Small intestine (tissue), 7 donors: ENCODE results near the gene CHAF1A. TPM values are rescaled to one million over a fixed set of nuclear protein-coding genes. Genes with fewer than 3 reads are reported as not detected.

Experiments
- DNase-seq, 2 donors: peaks; one replicate each; pipeline versions ENCODE4 v3.0.0 to v3.0.0-alpha.2; 2013
- FAIRE-seq: peaks from 2 replicates; lab custom pipeline; 2012; peaks lifted over from hg19 to GRCh38; lab: Jason Lieb, UNC
- H3K27ac ChIP-seq, 3 donors: one replicate each; pipeline ENCODE4 v1.5.1; 2013; ENCODE audit warnings: low read length in 2 of 3, mild to moderate bottlenecking in 2 of 3, control low read depth in 1 of 3, inconsistent platforms in 1 of 3, low read depth in 1 of 3, moderate library complexity in 1 of 3
- H3K27me3 ChIP-seq, 3 donors: one replicate each; pipeline ENCODE4 v1.6.1; 2013; ENCODE audit warnings: low read length in 3 of 3, inconsistent platforms in 1 of 3; ENCODE audit not compliant: control insufficient read depth in 3 of 3, insufficient read depth in 3 of 3
- H3K36me3 ChIP-seq, 3 donors: one replicate each; pipeline ENCODE4 v1.6.1; 2013; ENCODE audit warnings: low read length in 3 of 3, inconsistent platforms in 1 of 3, low read depth in 1 of 3, mild to moderate bottlenecking in 1 of 3, moderate library complexity in 1 of 3; ENCODE audit not compliant: control insufficient read depth in 3 of 3, insufficient read depth in 2 of 3
- H3K4me1 ChIP-seq, 3 donors: one replicate each; pipeline ENCODE4 v1.6.1; 2013; ENCODE audit warnings: low read length in 2 of 3, inconsistent platforms in 1 of 3, low read depth in 1 of 3, mild to moderate bottlenecking in 1 of 3, moderate library complexity in 1 of 3; ENCODE audit not compliant: control insufficient read depth in 3 of 3, insufficient read depth in 2 of 3
- H3K4me3 ChIP-seq, 3 donors: one replicate each; pipeline ENCODE4 v1.5.1; 2013; ENCODE audit warnings: low read length in 3 of 3, control low read depth in 1 of 3, inconsistent platforms in 1 of 3, low read depth in 1 of 3, mild to moderate bottlenecking in 1 of 3, moderate library complexity in 1 of 3
- H3K9me3 ChIP-seq, 2 donors: one replicate each; pipeline ENCODE4 v1.6.1; 2013; ENCODE audit warnings: low read depth in 1 of 2, low read length in 1 of 2; ENCODE audit not compliant: control insufficient read depth in 2 of 2, insufficient read depth in 1 of 2
- WGBS, 3 donors: extraction: QIAGEN DNeasy Blood & Tissue Kit; methylation state at CpG; one replicate each; pipeline ENCODE4 v1.1.7; 2013; 5-methylcytosine and 5-hydroxymethylcytosine counted together
- polyA plus RNA-seq, 4 donors: library from polyadenylated mRNA; stranded (reverse) in 3 of 4; unstranded in 1 of 4; fragments of 200-250 nt in 3 of 4; fragments of 120-200 nt in 1 of 4; gene quantifications; one replicate each; pipeline versions ENCODE4 v1.2.1 to v1.2.3, GENCODE V29; 2013
- donor health status: healthy with polysubstance abuse.
- donor health status: control.
- donor health status: control.
- donor health status: Bipolar disorder and iron deficiency.
- donor health status: healthy.

CHAF1A gene
- polyA plus RNA-seq, 4 donors, result 4.0 to 13.5 (median 9.4) TPM

DNA sequence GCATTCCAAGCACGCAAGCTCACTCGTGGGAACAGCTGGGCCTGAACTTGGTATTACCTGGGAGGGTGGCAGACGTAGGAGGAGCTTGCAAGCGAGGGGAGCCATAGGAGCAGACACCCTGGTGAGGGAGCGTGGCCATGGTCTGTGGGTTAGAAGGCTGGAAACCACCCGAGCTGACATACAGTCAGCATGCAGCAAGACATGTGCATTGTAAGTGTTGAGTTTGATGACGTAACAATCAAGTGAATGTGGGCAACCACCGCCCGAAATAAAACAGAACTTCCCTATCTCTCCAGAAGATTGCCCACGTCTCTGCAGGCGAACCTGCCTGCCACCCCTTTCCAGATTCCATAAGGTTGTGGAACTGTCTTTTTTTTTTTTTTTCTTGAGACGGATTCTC, 28.3 kb downstream of the CHAF1A start:
- FAIRE-seq, result no peak
- no peak overlapping the region for H3K27ac ChIP-seq

DNA sequence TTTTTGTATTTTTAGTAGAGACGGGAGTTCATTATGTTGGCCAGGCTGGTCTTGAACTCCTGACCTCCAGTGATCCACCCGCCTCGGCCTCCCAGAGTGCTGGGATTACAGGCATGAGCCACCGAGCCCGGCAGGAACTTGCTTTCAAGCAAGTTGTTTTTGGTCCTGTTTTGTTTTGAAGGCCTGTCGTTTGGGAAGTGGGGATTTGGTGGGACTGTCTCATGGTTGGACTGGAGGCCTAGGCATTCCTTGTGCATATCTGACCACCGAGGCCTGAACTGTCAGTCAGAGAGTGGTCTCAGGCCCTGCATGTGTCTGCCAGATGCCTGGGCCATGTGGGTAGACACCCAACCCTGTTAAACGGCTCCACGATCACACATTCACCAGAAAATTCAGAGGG, 28.9 kb downstream of the CHAF1A start:
- Histone ChIP-seq H3K4me1 (no peaks in the 10 kb centered on the region), H3K27ac (no peak overlapping the region), H3K36me3 (peaks cover 3 to 77% (median 3%) of the 10 kb centered on the region in 3 donors), H3K27me3 (no peaks in the 10 kb centered on the region), H3K9me3 (no peaks in the 10 kb centered on the region), H3K4me3 (no peak overlapping the region)
- FAIRE-seq, result no peak
- 88 to 96% (median 90%) methylated on average over 9 of the region's 9 CpGs for WGBS, 3 donors
- DNase-seq, result no peak

More for the DNA sequence above, 28.3 kb downstream of the CHAF1A start:
- DNase-seq, result no peak
- Histone ChIP-seq H3K27me3 (no peaks in the 10 kb centered on the region), H3K4me3 (no peak overlapping the region), H3K4me1 (no peaks in the 10 kb centered on the region), H3K9me3 (no peaks in the 10 kb centered on the region), H3K36me3 (peaks cover 3 to 73% (median 3%) of the 10 kb centered on the region in 3 donors)
- WGBS, 3 donors, result 86 to 91% (median 88%) methylated on average over 12 of the region's 12 CpGs

DNA sequence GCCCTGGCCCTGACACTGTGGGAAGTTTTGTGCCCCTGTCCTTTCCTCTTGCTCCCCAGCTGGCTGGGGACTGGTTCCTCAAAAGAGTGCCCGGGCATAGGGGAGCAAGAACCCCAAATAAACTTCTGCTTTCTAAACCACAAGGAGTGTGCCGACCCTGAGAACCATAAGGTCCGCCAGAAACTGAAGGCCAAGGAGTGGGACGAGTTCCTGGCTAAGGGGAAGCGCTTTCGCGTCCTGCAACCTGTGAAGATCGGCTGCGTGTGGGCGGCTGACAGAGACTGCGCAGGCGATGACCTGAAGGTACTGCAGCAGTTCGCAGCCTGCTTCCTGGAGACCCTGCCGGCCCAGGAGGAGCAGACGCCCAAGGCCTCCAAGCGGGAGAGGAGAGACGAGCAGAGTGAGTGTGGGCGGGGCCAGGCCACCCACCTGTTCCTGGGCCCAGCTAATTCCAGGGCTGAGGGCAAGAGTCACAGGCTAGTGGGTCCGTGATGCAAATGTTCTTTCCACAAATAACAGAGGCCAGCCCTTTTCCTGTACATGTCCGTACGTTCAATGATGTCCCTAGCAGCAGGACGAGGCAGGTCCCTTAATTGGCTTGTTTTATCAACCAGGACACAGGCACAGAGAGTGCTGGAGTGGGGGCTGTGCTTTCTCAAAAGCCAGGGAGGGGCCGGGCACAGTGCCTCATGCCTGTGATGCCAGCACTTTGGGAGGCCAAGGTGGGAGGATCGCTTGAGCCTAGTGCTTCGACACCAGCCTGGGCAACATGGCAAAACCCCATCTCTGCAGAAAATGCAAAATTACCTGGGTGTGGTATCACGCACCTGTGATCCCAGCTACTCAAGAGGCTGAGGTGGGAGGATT, 29.6 kb downstream of the CHAF1A start:
- Histone ChIP-seq H3K27me3 (no peaks in the 10 kb centered on the region), H3K9me3 (no peaks in the 10 kb centered on the region), H3K27ac (no peak overlapping the region), H3K4me1 (no peaks in the 10 kb centered on the region), H3K36me3 (peaks cover 3 to 80% (median 6%) of the 10 kb centered on the region in 3 donors), H3K4me3 (no peak overlapping the region)
- 83 to 90% (median 88%) methylated on average over 25 to 26 of the region's 26 CpGs for WGBS, 3 donors
- DNase-seq (no peak), FAIRE-seq (no peak)

DNA sequence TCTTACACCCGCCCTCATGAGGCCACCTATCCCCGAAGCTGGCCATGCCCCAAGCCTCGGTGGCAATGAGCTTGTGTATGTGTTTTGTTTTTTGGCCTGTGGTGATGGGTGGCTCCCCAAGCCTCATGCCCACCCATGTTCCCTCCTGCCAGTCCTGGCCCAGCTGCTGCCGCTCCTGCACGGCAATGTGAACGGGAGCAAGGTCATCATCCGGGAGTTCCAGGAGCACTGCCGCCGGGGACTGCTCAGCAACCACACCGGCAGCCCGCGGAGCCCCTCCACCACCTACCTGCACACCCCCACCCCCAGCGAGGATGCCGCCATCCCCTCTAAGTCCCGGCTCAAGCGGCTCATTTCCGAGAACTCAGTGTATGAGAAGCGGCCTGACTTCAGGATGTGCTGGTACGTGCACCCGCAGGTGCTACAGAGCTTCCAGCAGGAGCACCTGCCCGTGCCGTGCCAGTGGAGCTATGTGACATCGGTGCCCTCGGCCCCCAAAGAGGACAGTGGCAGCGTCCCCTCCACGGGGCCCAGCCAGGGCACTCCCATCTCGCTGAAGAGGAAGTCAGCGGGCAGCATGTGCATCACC, 30.6 kb downstream of the CHAF1A start:
- Histone ChIP-seq H3K36me3 (peaks cover 3 to 84% (median 6%) of the 10 kb centered on the region in 3 donors), H3K27ac (no peak overlapping the region), H3K9me3 (no peaks in the 10 kb centered on the region), H3K4me1 (no peaks in the 10 kb centered on the region), H3K4me3 (no peak overlapping the region), H3K27me3 (no peaks in the 10 kb centered on the region)
- DNase-seq (no peak), FAIRE-seq (no peak)
- WGBS, 3 donors, result 95 to 96% (median 95%) methylated on average over 28 of the region's 28 CpGs

DNA sequence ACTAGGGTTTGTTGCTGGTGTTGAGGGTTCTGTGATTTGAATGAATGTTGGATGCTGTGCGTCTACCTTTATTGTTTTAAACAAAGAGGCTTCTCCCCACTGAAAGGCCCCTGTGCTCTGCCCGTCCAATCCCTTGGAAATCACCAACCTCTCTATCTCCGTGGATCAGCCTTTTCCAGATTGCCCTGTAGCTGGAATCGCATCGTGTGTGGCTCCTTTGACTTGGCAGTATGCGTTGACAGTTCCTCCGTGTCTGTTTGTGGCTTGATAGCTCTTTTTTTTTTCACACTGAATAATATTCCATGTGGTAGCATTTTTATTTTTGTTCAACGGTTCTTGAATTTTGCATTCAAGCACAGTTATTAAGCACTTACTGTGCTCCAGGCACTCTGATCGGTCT, 32.0 kb downstream of the CHAF1A start:
- Histone ChIP-seq H3K27me3 (no peaks in the 10 kb centered on the region), H3K4me3 (no peak overlapping the region), H3K4me1 (no peaks in the 10 kb centered on the region), H3K36me3 (peaks cover 3 to 72% (median 6%) of the 10 kb centered on the region in 3 donors), H3K27ac (no peak overlapping the region), H3K9me3 (no peaks in the 10 kb centered on the region)
- WGBS, 3 donors, result 93 to 97% (median 95%) methylated on average over 9 of the region's 9 CpGs
- no peak for FAIRE-seq
- DNase-seq, result no peak

DNA sequence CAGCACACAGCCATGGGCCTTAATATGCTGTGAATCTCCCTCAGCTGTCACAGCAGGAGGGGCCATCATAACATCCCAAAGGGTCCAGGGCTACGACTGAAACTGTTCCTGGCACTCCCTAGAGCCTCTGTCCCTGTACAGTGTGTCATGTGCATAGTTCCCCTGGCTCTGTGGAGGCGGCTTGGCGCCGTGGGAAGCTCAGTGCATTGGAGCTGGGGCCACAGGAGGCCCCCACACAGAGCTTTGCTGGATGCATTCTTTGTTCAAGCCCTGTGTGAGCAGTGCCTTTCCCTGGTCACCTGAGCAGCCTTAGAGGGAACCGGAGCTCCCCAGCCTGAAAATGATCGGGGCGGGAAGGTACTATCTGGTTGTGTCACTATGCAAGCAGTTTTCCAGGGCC, 33.8 kb downstream of the CHAF1A start:
- H3K27ac ChIP-seq, result no peak overlapping the region
- no peaks in the 10 kb centered on the region for H3K27me3 ChIP-seq
- DNase-seq, result no peak
- FAIRE-seq, result no peak
- no peaks in the 10 kb centered on the region for H3K4me1 ChIP-seq
- H3K9me3 ChIP-seq, result no peaks in the 10 kb centered on the region
- peaks cover 3 to 69% (median 6%) of the 10 kb centered on the region in 3 donors for H3K36me3 ChIP-seq
- WGBS, 3 donors, result 91 to 95% (median 92%) methylated on average over 7 of the region's 7 CpGs
- no peak overlapping the region for H3K4me3 ChIP-seq

DNA sequence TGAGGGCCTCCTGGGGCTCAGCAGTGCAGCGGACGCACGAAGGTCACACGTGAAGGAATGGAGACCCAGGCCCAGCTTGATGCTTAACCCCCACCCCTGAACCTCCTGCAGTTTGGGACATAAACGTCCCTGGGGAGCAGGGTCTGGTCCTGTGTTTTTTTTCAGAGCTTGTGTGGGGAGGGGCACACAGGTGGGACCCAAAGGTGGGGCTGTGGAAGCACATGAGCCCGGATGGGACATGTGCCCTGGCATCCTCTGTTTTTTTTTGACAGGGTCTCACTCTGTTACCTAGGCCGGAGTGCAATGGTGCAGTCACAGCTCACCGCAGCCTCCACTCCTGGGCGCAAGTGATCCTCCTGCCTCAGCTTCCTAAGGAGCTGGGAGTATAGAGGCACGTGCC, 34.7 kb downstream of the CHAF1A start:
- FAIRE-seq, result no peak
- WGBS, 3 donors, result 90 to 95% (median 93%) methylated on average over 10 of the region's 10 CpGs

GRCh38 chr19:4439243-4439642, 36.8 kb downstream of the CHAF1A start:
- H3K4me3 ChIP-seq, result no peak overlapping the region
- H3K27me3 ChIP-seq, result no peaks in the 10 kb centered on the region
- H3K4me1 ChIP-seq, result no peaks in the 10 kb centered on the region
- no peak for FAIRE-seq
- H3K9me3 ChIP-seq, result no peaks in the 10 kb centered on the region
- WGBS, 3 donors, result 90 to 95% (median 94%) methylated on average over 12 of the region's 12 CpGs
- no peak for DNase-seq
- no peak overlapping the region for H3K27ac ChIP-seq
- peaks cover 0 to 63% (median 2%) of the 10 kb centered on the region in 3 donors for H3K36me3 ChIP-seq

More for the DNA sequence above, 34.7 kb downstream of the CHAF1A start:
- no peaks in the 10 kb centered on the region for H3K27me3 ChIP-seq
- H3K9me3 ChIP-seq, result no peaks in the 10 kb centered on the region
- no peak overlapping the region for H3K27ac ChIP-seq
- H3K4me1 ChIP-seq, result no peaks in the 10 kb centered on the region
- no peak overlapping the region for H3K4me3 ChIP-seq
- peaks cover 0 to 63% (median 6%) of the 10 kb centered on the region in 3 donors for H3K36me3 ChIP-seq
- DNase-seq, result no peak
